Measurements from ENCODE around the gene IFITM5.
"Not testable (repeated sequence)": the region's sequence is repeated elsewhere in the genome, so short reads cannot be mapped to it uniquely, and the experiment has no call there.

Gene IFITM5

GRCh38 chr11:312092-312816, 12.9 kb upstream of the IFITM5 start:
- Histone ChIP-seq H3K4me2 (ENCODE audit: low read length) (peak overlapping the region; percentile 74), H3K9me3 (ENCODE audit: control insufficient read depth, insufficient read depth, low read length) (no peaks in the 10 kb centered on the region), H3K9me2 (replicated peaks; ENCODE audit: control insufficient read depth, low read length) (no peaks in the 10 kb centered on the region), H3K36me3 (ENCODE audit: control insufficient read depth, low read length) (no peaks in the 10 kb centered on the region), H3K4me1 (ENCODE audit: control insufficient read depth, low read length) (peaks cover 41% of the 10 kb centered on the region), H4K20me1 (ENCODE audit: control insufficient read depth, insufficient read depth, low read depth, low read length) (no peaks in the 10 kb centered on the region), H3K27ac (ENCODE audit: low read depth, low read length) (no peak overlapping the region), H3K79me2 (ENCODE audit: control insufficient read depth, low read length) (peaks cover 5% of the 10 kb centered on the region), H3K27me3 (ENCODE audit: control insufficient read depth, low read length) (peaks cover 8% of the 10 kb centered on the region), H3F3A (ENCODE audit: control insufficient read depth, insufficient read depth) (peaks cover 10% of the 10 kb centered on the region), H3K4me3 (ENCODE audit: low read length) (no peak overlapping the region)
- no peak for TF ChIP-seq CTCF (IDR thresholded peaks at IDR 0.05; ENCODE audit: low read depth, low read length, poor library complexity, severe bottlenecking)

- H4K20me1 ChIP-seq (ENCODE audit: control insufficient read depth, insufficient read depth, low read depth, low read length); H3K27me3 ChIP-seq (ENCODE audit: control insufficient read depth, low read length); H3F3A ChIP-seq (ENCODE audit: control insufficient read depth, insufficient read depth); H3K27ac ChIP-seq (ENCODE audit: low read depth, low read length); H3K36me3 ChIP-seq (ENCODE audit: control insufficient read depth, low read length); H3K9me2 ChIP-seq (replicated peaks; ENCODE audit: control insufficient read depth, low read length); H3K9me3 ChIP-seq (ENCODE audit: control insufficient read depth, insufficient read depth, low read length); H3K79me2 ChIP-seq (ENCODE audit: control insufficient read depth, low read length); H3K4me2 ChIP-seq (ENCODE audit: low read length); H3K4me3 ChIP-seq (ENCODE audit: low read length): not testable (repeated sequence)
- peaks cover 41% of the 10 kb centered on the region for H3K4me1 ChIP-seq (ENCODE audit: control insufficient read depth, low read length)
These were observed 11.9 kb upstream of the IFITM5 start for GRCh38 chr11:311013-311748.

GRCh38 chr11:309979-310572, 10.8 kb upstream of the IFITM5 start:
- not testable (repeated sequence) for H3K4me3 ChIP-seq (ENCODE audit: low read length); H3K79me2 ChIP-seq (ENCODE audit: control insufficient read depth, low read length); H4K20me1 ChIP-seq (ENCODE audit: control insufficient read depth, insufficient read depth, low read depth, low read length); H3K27ac ChIP-seq (ENCODE audit: low read depth, low read length); H3K9me2 ChIP-seq (replicated peaks; ENCODE audit: control insufficient read depth, low read length); H3K27me3 ChIP-seq (ENCODE audit: control insufficient read depth, low read length); H3K9me3 ChIP-seq (ENCODE audit: control insufficient read depth, insufficient read depth, low read length); H3K4me2 ChIP-seq (ENCODE audit: low read length); H3K36me3 ChIP-seq (ENCODE audit: control insufficient read depth, low read length); H3F3A ChIP-seq (ENCODE audit: control insufficient read depth, insufficient read depth)
- peaks cover 40% of the 10 kb centered on the region for H3K4me1 ChIP-seq (ENCODE audit: control insufficient read depth, low read length)

- not testable (repeated sequence) for H3K36me3 ChIP-seq (ENCODE audit: control insufficient read depth, low read length); H3K9me3 ChIP-seq (ENCODE audit: control insufficient read depth, insufficient read depth, low read length); H3K9me2 ChIP-seq (replicated peaks; ENCODE audit: control insufficient read depth, low read length); H3K27me3 ChIP-seq (ENCODE audit: control insufficient read depth, low read length); H3K79me2 ChIP-seq (ENCODE audit: control insufficient read depth, low read length); H3F3A ChIP-seq (ENCODE audit: control insufficient read depth, insufficient read depth); H4K20me1 ChIP-seq (ENCODE audit: control insufficient read depth, insufficient read depth, low read depth, low read length); H3K27ac ChIP-seq (ENCODE audit: low read depth, low read length); H3K4me3 ChIP-seq (ENCODE audit: low read length)
- Histone ChIP-seq H3K4me1 (ENCODE audit: control insufficient read depth, low read length) (peaks cover 34% of the 10 kb centered on the region), H3K4me2 (ENCODE audit: low read length) (peak overlapping the region; percentile 51; the same call in 1 of the 2 replicates)
These were observed 9.7 kb upstream of the IFITM5 start for GRCh38 chr11:308740-309665.

- not testable (repeated sequence) for H3K9me3 ChIP-seq (ENCODE audit: control insufficient read depth, insufficient read depth, low read length); H3K27ac ChIP-seq (ENCODE audit: low read depth, low read length); H3K36me3 ChIP-seq (ENCODE audit: control insufficient read depth, low read length); H3K27me3 ChIP-seq (ENCODE audit: control insufficient read depth, low read length); H4K20me1 ChIP-seq (ENCODE audit: control insufficient read depth, insufficient read depth, low read depth, low read length); H3K79me2 ChIP-seq (ENCODE audit: control insufficient read depth, low read length); H3K9me2 ChIP-seq (replicated peaks; ENCODE audit: control insufficient read depth, low read length)
- peaks cover 32% of the 10 kb centered on the region for H3K4me1 ChIP-seq (ENCODE audit: control insufficient read depth, low read length)
- peak within 1 kb of the TSS; percentile 54 for H3K4me3 ChIP-seq (ENCODE audit: low read length)
- H3F3A ChIP-seq (ENCODE audit: control insufficient read depth, insufficient read depth): peaks cover 10% of the 10 kb centered on the region
- peak within 1 kb of the TSS; percentile 51 for H3K4me2 ChIP-seq (ENCODE audit: low read length)
These were observed 8.7 kb upstream of the IFITM5 start, which contains the start of gene IFITM2 for GRCh38 chr11:307766-308708. IFITM2 (plus strand) TSS chr11:307816; CDS start chr11:308193, 377 bp downstream.

Data from DOHH2 (cell line).